Muscle layer of duodenum (tissue), 2 donors: ENCODE data around the gene LDLRAD3.

Source experiments
- H3K27ac ChIP-seq: one replicate; pipeline ENCODE4 v1.7.0; 2013; ENCODE audit warnings: mild to moderate bottlenecking, low read length
- H3K27me3 ChIP-seq: one replicate; pipeline ENCODE4 v1.7.0; 2013; ENCODE audit warnings: low read depth, mild to moderate bottlenecking, control low read depth, low read length
- H3K36me3 ChIP-seq, 2 donors: one replicate each; pipeline ENCODE4 v1.7.0; 2013; ENCODE audit warnings: low read length in 2 of 2, control low read depth in 1 of 2, mild to moderate bottlenecking in 1 of 2; ENCODE audit not compliant: insufficient read depth in 2 of 2, control insufficient read depth in 1 of 2
- H3K4me1 ChIP-seq, 2 donors: one replicate each; pipeline ENCODE4 v1.7.0; 2013; ENCODE audit warnings: low read length in 2 of 2, mild to moderate bottlenecking in 2 of 2, control low read depth in 1 of 2, moderate library complexity in 1 of 2; ENCODE audit not compliant: insufficient read depth in 2 of 2, control insufficient read depth in 1 of 2
- H3K4me3 ChIP-seq, 2 donors: one replicate each; pipeline ENCODE4 v1.7.0; 2013; ENCODE audit warnings: low read length in 2 of 2, low read depth in 1 of 2, mild to moderate bottlenecking in 1 of 2
- H3K9me3 ChIP-seq, 2 donors: one replicate each; pipeline ENCODE4 v1.7.0; 2013; ENCODE audit warnings: low read length in 2 of 2, control low read depth in 1 of 2, mild to moderate bottlenecking in 1 of 2; ENCODE audit not compliant: control insufficient read depth in 1 of 2
- donor health status: healthy.

The LDLRAD3 gene

GRCh38 chr11:36261094-36261493, 317.2 kb downstream of the LDLRAD3 start:
- no peaks in the 10 kb centered on the region for H3K36me3 ChIP-seq

GRCh38 chr11:36264011-36264972, 320.4 kb downstream of the LDLRAD3 start:
- H3K4me3 ChIP-seq, result no peak overlapping the region
- H3K9me3 ChIP-seq, result no peaks in the 10 kb centered on the region
- H3K27me3 ChIP-seq, result no peaks in the 10 kb centered on the region
- H3K4me1 ChIP-seq, result no peaks in the 10 kb centered on the region
- no peaks in the 10 kb centered on the region for H3K36me3 ChIP-seq
- H3K27ac ChIP-seq, result no peak overlapping the region

More at GRCh38 chr11:36261094-36261493, 317.2 kb downstream of the LDLRAD3 start:
- peaks cover 0 to 4% of the 10 kb centered on the region in 2 donors for H3K4me1 ChIP-seq
- peaks cover 0 to 5% of the 10 kb centered on the region in 2 donors for H3K9me3 ChIP-seq
- H3K27ac ChIP-seq, result no peak overlapping the region
- no peaks in the 10 kb centered on the region for H3K27me3 ChIP-seq
- no peak overlapping the region for H3K4me3 ChIP-seq

- H3K36me3 ChIP-seq, result no peaks in the 10 kb centered on the region
- H3K27ac ChIP-seq, result no peak overlapping the region
- H3K4me1 ChIP-seq, result no peaks in the 10 kb centered on the region
- no peak overlapping the region for H3K4me3 ChIP-seq
- H3K27me3 ChIP-seq, result no peaks in the 10 kb centered on the region
- H3K9me3 ChIP-seq, result no peaks in the 10 kb centered on the region
Observed at GRCh38 chr11:36264973-36265344, 321.1 kb downstream of the LDLRAD3 start.

- Histone ChIP-seq H3K9me3 (no peaks in the 10 kb centered on the region), H3K4me1 (no peaks in the 10 kb centered on the region), H3K27ac (no peak overlapping the region), H3K27me3 (no peaks in the 10 kb centered on the region), H3K36me3 (peaks cover 2 to 6% of the 10 kb centered on the region in 2 donors), H3K4me3 (no peak overlapping the region)
Observed at GRCh38 chr11:36265793-36266628, 322.1 kb downstream of the LDLRAD3 start.

- Histone ChIP-seq H3K36me3 (peaks cover 4 to 14% of the 10 kb centered on the region in 2 donors), H3K4me1 (no peaks in the 10 kb centered on the region), H3K27me3 (no peaks in the 10 kb centered on the region)
Observed at GRCh38 chr11:36266767-36267166, 322.9 kb downstream of the LDLRAD3 start.

GRCh38 chr11:36268337-36268985, 324.6 kb downstream of the LDLRAD3 start:
- Histone ChIP-seq H3K36me3 (peaks cover 10 to 31% of the 10 kb centered on the region in 2 donors), H3K9me3 (peaks cover 0 to 6% of the 10 kb centered on the region in 2 donors), H3K4me1 (no peaks in the 10 kb centered on the region), H3K27ac (no peak overlapping the region), H3K4me3 (no peak overlapping the region), H3K27me3 (no peaks in the 10 kb centered on the region)

More at GRCh38 chr11:36266767-36267166, 322.9 kb downstream of the LDLRAD3 start:
- H3K27ac ChIP-seq, result no peak overlapping the region
- H3K4me3 ChIP-seq, result no peak overlapping the region
- no peaks in the 10 kb centered on the region for H3K9me3 ChIP-seq

- Histone ChIP-seq H3K9me3 (peaks cover 0 to 6% of the 10 kb centered on the region in 2 donors), H3K27ac (no peak overlapping the region), H3K27me3 (no peaks in the 10 kb centered on the region), H3K4me1 (no peaks in the 10 kb centered on the region), H3K36me3 (peaks cover 19 to 50% of the 10 kb centered on the region in 2 donors), H3K4me3 (no peak overlapping the region)
Observed at GRCh38 chr11:36270701-36271100, 326.8 kb downstream of the LDLRAD3 start.

- peaks cover 29 to 60% of the 10 kb centered on the region in 2 donors for H3K36me3 ChIP-seq
- no peak overlapping the region for H3K4me3 ChIP-seq
- no peaks in the 10 kb centered on the region for H3K4me1 ChIP-seq
Observed at GRCh38 chr11:36271794-36272407, 328.0 kb downstream of the LDLRAD3 start.

GRCh38 chr11:36273110-36273509, 329.2 kb downstream of the LDLRAD3 start:
- H3K27me3 ChIP-seq, result no peaks in the 10 kb centered on the region
- H3K27ac ChIP-seq, result no peak overlapping the region
- no peaks in the 10 kb centered on the region for H3K4me1 ChIP-seq
- no peak overlapping the region for H3K4me3 ChIP-seq
- peaks cover 39 to 71% of the 10 kb centered on the region in 2 donors for H3K36me3 ChIP-seq
- H3K9me3 ChIP-seq, result peaks cover 0 to 6% of the 10 kb centered on the region in 2 donors

More at GRCh38 chr11:36271794-36272407, 328.0 kb downstream of the LDLRAD3 start:
- Histone ChIP-seq H3K27ac (no peak overlapping the region), H3K27me3 (no peaks in the 10 kb centered on the region), H3K9me3 (peaks cover 0 to 6% of the 10 kb centered on the region in 2 donors)

GRCh38 chr11:36274414-36274813, 330.6 kb downstream of the LDLRAD3 start:
- no peaks in the 10 kb centered on the region for H3K27me3 ChIP-seq
- no peaks in the 10 kb centered on the region for H3K4me1 ChIP-seq
- H3K36me3 ChIP-seq, result peaks cover 52 to 84% of the 10 kb centered on the region in 2 donors
- no peak overlapping the region for H3K4me3 ChIP-seq
- H3K9me3 ChIP-seq, result peaks cover 0 to 6% of the 10 kb centered on the region in 2 donors
- H3K27ac ChIP-seq, result no peak overlapping the region
